ENCODE results near the gene KIAA2012. TPM values are rescaled to one million over a fixed set of nuclear protein-coding genes. Genes with fewer than 3 reads are reported as not detected.

Gene KIAA2012
- total and polyA plus RNA-seq, 4 donors, result under 0.01 to 0.61 (median 0.42) TPM

DNA sequence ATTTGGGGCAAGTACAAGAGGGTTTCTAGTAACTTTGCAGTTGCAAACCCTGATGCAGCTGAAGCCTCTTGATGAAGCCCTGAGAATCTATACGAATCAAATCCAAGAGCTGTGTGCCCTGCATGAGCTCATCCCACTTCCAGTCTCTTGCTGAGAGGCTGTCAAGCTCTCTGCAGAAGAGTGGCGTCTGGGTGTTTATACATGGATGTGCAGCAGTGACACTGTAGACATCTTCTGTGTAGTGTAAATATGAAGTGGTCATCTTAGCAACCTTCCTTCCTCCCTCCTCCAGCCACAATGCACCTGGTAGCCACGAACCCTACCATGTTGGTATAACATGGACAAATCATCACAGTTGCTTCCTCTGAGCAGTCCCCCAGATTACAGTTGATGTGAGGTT is 18.4 kb upstream of the KIAA2012 start:
- H3K9ac ChIP-seq (ENCODE audit: low read depth in 1 of 2, low read length in 2 of 2), result no peak overlapping the region
- H3K9me3 ChIP-seq (ENCODE audit: control insufficient read depth in 4 of 4, low read length in 3 of 4), result no peaks in the 10 kb centered on the region
- no peak overlapping the region for H3K27ac ChIP-seq (ENCODE audit: low read depth in 1 of 2, low read length in 2 of 2)
- no peaks in the 10 kb centered on the region for H3K4me1 ChIP-seq (ENCODE audit: control insufficient read depth in 4 of 4, insufficient read depth in 4 of 4, low read length in 3 of 4)
- H3K4me3 ChIP-seq (ENCODE audit: low read depth in 1 of 3, low read length in 3 of 3), result no peak overlapping the region
- TF ChIP-seq ATF3 (IDR thresholded peaks at IDR 0.05), result no peak
- TF ChIP-seq CTCF (IDR thresholded peaks at IDR 0.05; ENCODE audit: low read depth, low read length, missing input control), result no peak
- no peak for TF ChIP-seq HNF4A (conservative IDR thresholded peaks at IDR 0.05)
- TF ChIP-seq, protein P1, sequence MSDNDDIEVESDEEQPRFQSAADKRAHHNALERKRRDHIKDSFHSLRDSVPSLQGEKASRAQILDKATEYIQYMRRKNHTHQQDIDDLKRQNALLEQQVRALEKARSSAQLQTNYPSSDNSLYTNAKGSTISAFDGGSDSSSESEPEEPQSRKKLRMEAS (IDR thresholded peaks at IDR 0.05), result no peak
- TF ChIP-seq JUND (IDR thresholded peaks at IDR 0.05), result no peak
- TF ChIP-seq, protein P2, sequence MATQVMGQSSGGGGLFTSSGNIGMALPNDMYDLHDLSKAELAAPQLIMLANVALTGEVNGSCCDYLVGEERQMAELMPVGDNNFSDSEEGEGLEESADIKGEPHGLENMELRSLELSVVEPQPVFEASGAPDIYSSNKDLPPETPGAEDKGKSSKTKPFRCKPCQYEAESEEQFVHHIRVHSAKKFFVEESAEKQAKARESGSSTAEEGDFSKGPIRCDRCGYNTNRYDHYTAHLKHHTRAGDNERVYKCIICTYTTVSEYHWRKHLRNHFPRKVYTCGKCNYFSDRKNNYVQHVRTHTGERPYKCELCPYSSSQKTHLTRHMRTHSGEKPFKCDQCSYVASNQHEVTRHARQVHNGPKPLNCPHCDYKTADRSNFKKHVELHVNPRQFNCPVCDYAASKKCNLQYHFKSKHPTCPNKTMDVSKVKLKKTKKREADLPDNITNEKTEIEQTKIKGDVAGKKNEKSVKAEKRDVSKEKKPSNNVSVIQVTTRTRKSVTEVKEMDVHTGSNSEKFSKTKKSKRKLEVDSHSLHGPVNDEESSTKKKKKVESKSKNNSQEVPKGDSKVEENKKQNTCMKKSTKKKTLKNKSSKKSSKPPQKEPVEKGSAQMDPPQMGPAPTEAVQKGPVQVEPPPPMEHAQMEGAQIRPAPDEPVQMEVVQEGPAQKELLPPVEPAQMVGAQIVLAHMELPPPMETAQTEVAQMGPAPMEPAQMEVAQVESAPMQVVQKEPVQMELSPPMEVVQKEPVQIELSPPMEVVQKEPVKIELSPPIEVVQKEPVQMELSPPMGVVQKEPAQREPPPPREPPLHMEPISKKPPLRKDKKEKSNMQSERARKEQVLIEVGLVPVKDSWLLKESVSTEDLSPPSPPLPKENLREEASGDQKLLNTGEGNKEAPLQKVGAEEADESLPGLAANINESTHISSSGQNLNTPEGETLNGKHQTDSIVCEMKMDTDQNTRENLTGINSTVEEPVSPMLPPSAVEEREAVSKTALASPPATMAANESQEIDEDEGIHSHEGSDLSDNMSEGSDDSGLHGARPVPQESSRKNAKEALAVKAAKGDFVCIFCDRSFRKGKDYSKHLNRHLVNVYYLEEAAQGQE (IDR thresholded peaks at IDR 0.05), result no peak
- TF ChIP-seq SP1 (IDR thresholded peaks at IDR 0.05), result no peak
- no peak for TF ChIP-seq RAD21 (IDR thresholded peaks at IDR 0.05)
- H3K27me3 ChIP-seq (ENCODE audit: control insufficient read depth in 4 of 4, insufficient read depth in 4 of 4, low read length in 3 of 4), result peaks cover 0 to 3% (median 2%) of the 10 kb centered on the region in 4 donors
- 59% methylated on average over 3 of the region's 3 CpGs for WGBS
- H3K36me3 ChIP-seq (ENCODE audit: control insufficient read depth in 4 of 4, insufficient read depth in 3 of 4, low read depth in 1 of 4, low read length in 3 of 4), result no peaks in the 10 kb centered on the region
- no peak for DNase-seq (ENCODE audit: low spot score)

GRCh38 chr2:202056611-202057010 is 16.4 kb upstream of the KIAA2012 start:
- no peaks in the 10 kb centered on the region for H3K9me3 ChIP-seq (ENCODE audit: control insufficient read depth in 4 of 4, low read length in 3 of 4)
- H3K27me3 ChIP-seq (ENCODE audit: control insufficient read depth in 4 of 4, insufficient read depth in 4 of 4, low read length in 3 of 4), result peaks cover 0 to 3% (median 2%) of the 10 kb centered on the region in 4 donors
- H3K9ac ChIP-seq (ENCODE audit: low read depth in 1 of 2, low read length in 2 of 2), result no peak overlapping the region
- no peak overlapping the region for H3K4me3 ChIP-seq (ENCODE audit: low read depth in 1 of 3, low read length in 3 of 3)
- TF ChIP-seq JUND (IDR thresholded peaks at IDR 0.05), result no peak
- no peak for TF ChIP-seq NR2F2 (IDR thresholded peaks at IDR 0.05)
- TF ChIP-seq EGR1 (IDR thresholded peaks at IDR 0.05; ENCODE audit: low read depth in 2 of 2), result no peak
- TF ChIP-seq CTCF (IDR thresholded peaks at IDR 0.05; ENCODE audit: low read depth, low read length, missing input control), result peak; percentile 24
- no peak for TF ChIP-seq HNF4A (conservative IDR thresholded peaks at IDR 0.05)
- TF ChIP-seq RAD21 (IDR thresholded peaks at IDR 0.05), result peak; percentile 25 to 46
- no peak for TF ChIP-seq SP1 (IDR thresholded peaks at IDR 0.05)
- no peak for TF ChIP-seq ZBTB33 (IDR thresholded peaks at IDR 0.05)
- no peak for TF ChIP-seq FOXA2 (IDR thresholded peaks at IDR 0.05)
- H3K27ac ChIP-seq (ENCODE audit: low read depth in 1 of 2, low read length in 2 of 2), result no peak overlapping the region
- WGBS, result 24% methylated on average over 2 of the region's 2 CpGs
- H3K4me1 ChIP-seq (ENCODE audit: control insufficient read depth in 4 of 4, insufficient read depth in 4 of 4, low read length in 3 of 4), result no peaks in the 10 kb centered on the region
- DNase-seq (ENCODE audit: low spot score), result no peak
- no peaks in the 10 kb centered on the region for H3K36me3 ChIP-seq (ENCODE audit: control insufficient read depth in 4 of 4, insufficient read depth in 3 of 4, low read depth in 1 of 4, low read length in 3 of 4)
